Adrenal gland (tissue), 12 donors: ENCODE measurements around the gene CASP6. TPM values are rescaled to one million over a fixed set of nuclear protein-coding genes. Genes with fewer than 3 reads are reported as not detected.

ENCODE experiments used
- DNase-seq, 7 donors: peaks; one replicate each; pipeline ENCODE4 v3.0.0-alpha.2; 2019 to 2020
- H3K27ac ChIP-seq, 5 donors: fragments of 200-600 bp; sonication (generic) in 4 of 5; 1 replicate in 3 of 5; 2 replicates in 2 of 5; pipeline versions ENCODE4 v1.5.1 to v1.8.0; 2016 to 2020; ENCODE audit warnings: mild to moderate bottlenecking in 1 of 5
- H3K27me3 ChIP-seq: fragments of 200-600 bp; 2 replicates; pipeline ENCODE4 v1.8.0; 2021
- H3K36me3 ChIP-seq, 2 donors: fragments of 200-600 bp; replicated peaks in 1 of 2; 1 replicate in 1 of 2; 2 replicates in 1 of 2; pipeline versions ENCODE4 v1.5.1 to v1.8.0; 2018 to 2022
- H3K4me1 ChIP-seq, 2 donors: fragments of 200-600 bp; replicated peaks in 1 of 2; 1 replicate in 1 of 2; 2 replicates in 1 of 2; pipeline versions ENCODE4 v1.5.1 to v1.8.0; 2018 to 2021
- H3K4me3 ChIP-seq, 4 donors: fragments of 200-600 bp; sonication (generic) in 3 of 4; one replicate each; pipeline ENCODE4 v1.5.1; 2016 to 2018
- H3K9me3 ChIP-seq, 3 donors: fragments of 200-600 bp; sonication (generic) in 1 of 3; replicated peaks in 1 of 3; 1 replicate in 2 of 3; 2 replicates in 1 of 3; pipeline versions ENCODE4 v1.5.1 to v1.8.0; 2016 to 2021
- CTCF ChIP-seq, 6 experiments: fragments of 450-650 bp in 4 of 6; fragments of 200-600 bp in 2 of 6; sonication (generic) in 1 of 6; IDR thresholded peaks; 1 replicate in 5 of 6; 2 replicates in 1 of 6; pipeline versions ENCODE4 v1.5.1 to v1.8.0; 2016 to 2021; ENCODE audit warnings: antibody characterized with exemption in 6 of 6, mild to moderate bottlenecking in 2 of 6, moderate library complexity in 1 of 6
- POLR2A ChIP-seq, 2 donors: fragments of 450-650 bp; IDR thresholded peaks; one replicate each; pipeline ENCODE4 v1.6.1; 2017; ENCODE audit warnings: antibody characterized with exemption in 2 of 2, mild to moderate bottlenecking in 2 of 2, moderate library complexity in 1 of 2
- WGBS, 4 donors: extraction: QIAGEN DNeasy Blood & Tissue Kit in 2 of 4; methylation state at CpG; one replicate each; pipeline versions ENCODE4 v1.1.5 to v1.1.7; 2013 to 2017; 5-methylcytosine and 5-hydroxymethylcytosine counted together
- intact Hi-C, 2 donors: fragments of 100-400 bp; cut with DNase I; formaldehyde crosslinking; loops; one replicate each; pipeline versions ENCODE4 v1.14.1 to v1.15.0; 2022 to 2023
- polyA plus RNA-seq, 3 donors: library from polyadenylated mRNA; stranded (reverse); fragments of 200-250 nt in 2 of 3; fragments of 350-450 nt in 1 of 3; fragmentation: Illumina TruSeq in 1 of 3; extraction: RNeasy Lipid Tissue Mini Kit (QIAGEN cat#74804) in 1 of 3; gene quantifications; one replicate each; pipeline ENCODE4 v1.2.3, GENCODE V29; 2013 to 2014
- total RNA-seq, 9 donors: library from RNA; depleted of rRNA in 4 of 9; stranded (reverse); fragments of >200 nt in 4 of 9; fragments of 120-200 nt in 1 of 9; fragmentation: NEBNext Ultra II Directional in 1 of 9; extraction: Animal tissue kit (Norgen Biotek cat#: 25700) in 1 of 9; gene quantifications; one replicate each; pipeline versions ENCODE4 v1.1.0 to v1.2.4, GENCODE V29; 2013 to 2023
- donor health status: healthy with polysubstance abuse.
- donor health status: Bipolar disorder and iron deficiency.
- donor health status: DM: yes; HTN: yes; CAD: no.
- donor health status: DM: no; HTN: no; CAD: no.
- donor health status: DM: no; HTN: no; CAD: no.
- donor health status: DM: yes; HTN: yes; CAD: no.

The CASP6 gene
- total and polyA plus RNA-seq, 12 donors, result 7.3 to 21.6 (median 11.9) TPM

GRCh38 chr4:109701566-109702410 is 1.5 kb downstream of the CASP6 start:
- no peaks in the 10 kb centered on the region for H3K27me3 ChIP-seq
- no peaks in the 10 kb centered on the region for H3K9me3 ChIP-seq
- H3K4me3 ChIP-seq, result peak overlapping the region in 1 of 4 donors; percentile 94
- no peak for TF ChIP-seq POLR2A (IDR thresholded peaks at IDR 0.05)
- no peak for TF ChIP-seq CTCF (IDR thresholded peaks at IDR 0.05)
- DNase-seq, result no peak
- no peaks in the 10 kb centered on the region for H3K36me3 ChIP-seq
- H3K27ac ChIP-seq, result peak overlapping the region in 2 of 5 donors; percentile 80 to 83
- intact Hi-C loops, result loop anchor here (5.0 kb wide), 2 partner anchors 106 to 116 kb away; partner anchors contain the start of gene GAR1 (in 1 of the 2)
- WGBS, 4 donors, result 59 to 78% (median 69%) methylated on average over 21 of the region's 21 CpGs
- H3K4me1 ChIP-seq, result peaks cover 6 to 12% of the 10 kb centered on the region in 2 donors

- 88 to 95% (median 93%) methylated on average over 8 of the region's 8 CpGs for WGBS, 4 donors
- Histone ChIP-seq H3K27ac (no peak overlapping the region), H3K36me3 (peaks cover 0 to under 1% of the 10 kb centered on the region in 2 donors), H3K27me3 (no peaks in the 10 kb centered on the region), H3K4me1 (peaks cover 6 to 12% of the 10 kb centered on the region in 2 donors), H3K4me3 (no peak overlapping the region), H3K9me3 (no peaks in the 10 kb centered on the region)
- TF ChIP-seq POLR2A (IDR thresholded peaks at IDR 0.05), result no peak
- no peak for TF ChIP-seq CTCF (IDR thresholded peaks at IDR 0.05)
- intact Hi-C loops, result loop anchor here (5.0 to 10.0 kb wide), 3 partner anchors 108 to 275 kb away; partner anchors contain the start of gene GAR1 (in 1 of the 2)
- no peak for DNase-seq
Measured at GRCh38 chr4:109699553-109700225, 3.6 kb downstream of the CASP6 start.

GRCh38 chr4:109698656-109699055 is 4.6 kb downstream of the CASP6 start:
- H3K9me3 ChIP-seq, result no peaks in the 10 kb centered on the region
- no peak for DNase-seq
- 83 to 100% (median 98%) methylated on average over 1 of the region's 1 CpG for WGBS, 4 donors
- H3K36me3 ChIP-seq, result peaks cover 0 to 10% of the 10 kb centered on the region in 2 donors
- TF ChIP-seq POLR2A (IDR thresholded peaks at IDR 0.05) (no peak), CTCF (IDR thresholded peaks at IDR 0.05) (no peak)
- intact Hi-C loops, result loop anchor here in 1 of 2 donors (10.0 kb wide), 1 partner anchor 274 kb away; no protein-coding TSS in a partner anchor
- H3K4me1 ChIP-seq, result peaks cover 6 to 12% of the 10 kb centered on the region in 2 donors
- no peaks in the 10 kb centered on the region for H3K27me3 ChIP-seq
- H3K27ac ChIP-seq, result no peak overlapping the region
- no peak overlapping the region for H3K4me3 ChIP-seq

GRCh38 chr4:109691411-109691920 is 11.8 kb downstream of the CASP6 start:
- no peak for TF ChIP-seq CTCF (IDR thresholded peaks at IDR 0.05)
- TF ChIP-seq POLR2A (IDR thresholded peaks at IDR 0.05), result no peak

More at GRCh38 chr4:109691411-109691920, 11.8 kb downstream of the CASP6 start:
- WGBS, 4 donors, result 91 to 100% (median 96%) methylated on average over 1 of the region's 1 CpG
- intact Hi-C loops, result loop anchor here in 1 of 2 donors (10.0 kb wide), 1 partner anchor 267 kb away; no protein-coding TSS in a partner anchor
- peaks cover 0 to 30% of the 10 kb centered on the region in 2 donors for H3K36me3 ChIP-seq
- H3K27me3 ChIP-seq, result no peaks in the 10 kb centered on the region
- H3K27ac ChIP-seq, result no peak overlapping the region
- H3K4me3 ChIP-seq, result no peak overlapping the region
- no peaks in the 10 kb centered on the region for H3K4me1 ChIP-seq
- no peaks in the 10 kb centered on the region for H3K9me3 ChIP-seq
- DNase-seq, result no peak
